ENCODE measurements around the gene ASPDH.

DNA sequence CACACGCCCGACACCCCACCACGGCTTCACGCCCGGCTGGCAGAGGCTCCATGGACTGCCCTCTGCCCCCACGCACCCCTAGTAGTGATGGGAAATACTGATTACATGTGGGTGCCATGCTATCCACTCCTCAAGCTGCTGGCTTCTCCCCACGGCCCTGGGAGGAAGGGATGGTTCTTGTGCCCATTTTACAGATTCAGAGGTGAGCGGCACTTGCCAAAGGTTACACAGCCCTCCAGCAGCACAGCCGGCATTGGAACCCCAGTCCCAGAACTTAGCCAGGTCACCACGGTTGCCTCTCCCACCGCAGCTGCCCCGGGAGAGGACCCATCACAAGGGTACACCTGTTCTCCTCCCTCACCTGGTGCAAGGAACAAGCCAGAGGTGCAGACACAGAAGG lies 41.3 kb upstream of the ASPDH start:
- TF ChIP-seq, protein P1, sequence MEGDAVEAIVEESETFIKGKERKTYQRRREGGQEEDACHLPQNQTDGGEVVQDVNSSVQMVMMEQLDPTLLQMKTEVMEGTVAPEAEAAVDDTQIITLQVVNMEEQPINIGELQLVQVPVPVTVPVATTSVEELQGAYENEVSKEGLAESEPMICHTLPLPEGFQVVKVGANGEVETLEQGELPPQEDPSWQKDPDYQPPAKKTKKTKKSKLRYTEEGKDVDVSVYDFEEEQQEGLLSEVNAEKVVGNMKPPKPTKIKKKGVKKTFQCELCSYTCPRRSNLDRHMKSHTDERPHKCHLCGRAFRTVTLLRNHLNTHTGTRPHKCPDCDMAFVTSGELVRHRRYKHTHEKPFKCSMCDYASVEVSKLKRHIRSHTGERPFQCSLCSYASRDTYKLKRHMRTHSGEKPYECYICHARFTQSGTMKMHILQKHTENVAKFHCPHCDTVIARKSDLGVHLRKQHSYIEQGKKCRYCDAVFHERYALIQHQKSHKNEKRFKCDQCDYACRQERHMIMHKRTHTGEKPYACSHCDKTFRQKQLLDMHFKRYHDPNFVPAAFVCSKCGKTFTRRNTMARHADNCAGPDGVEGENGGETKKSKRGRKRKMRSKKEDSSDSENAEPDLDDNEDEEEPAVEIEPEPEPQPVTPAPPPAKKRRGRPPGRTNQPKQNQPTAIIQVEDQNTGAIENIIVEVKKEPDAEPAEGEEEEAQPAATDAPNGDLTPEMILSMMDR (IDR thresholded peaks at IDR 0.05; ENCODE audit: low read depth, low read length) = no peak
- no peak for TF ChIP-seq EZH2phosphoT487 (IDR thresholded peaks at IDR 0.05; ENCODE audit: low read depth)

Measured in OCI-LY3 (cell line).